HG02981 (cell line): ENCODE measurements around the gene PIGQ.

Source experiments
- ATAC-seq: cut with Tn5 transposase; IDR thresholded peaks from one replicate; pipeline ENCODE4 v1.9.1; 2021; ENCODE audit warnings: mild to moderate bottlenecking, moderate library complexity; ENCODE audit not compliant: unreplicated experiment

The PIGQ gene

GRCh38 chr16:569445-570254 lies at the start of gene PIGQ:
Gene PIGQ (plus strand): TSS chr16:569968. CDS start chr16:574075, 4,107 bp downstream.
- no peak for ATAC-seq

GRCh38 chr16:520847-521246 lies 48.9 kb upstream of the PIGQ start:
- no peak for ATAC-seq

GRCh38 chr16:521381-522210 lies 48.2 kb upstream of the PIGQ start:
- ATAC-seq: no peak

- no peak for ATAC-seq
These were observed 47.3 kb upstream of the PIGQ start for GRCh38 chr16:522320-523096.

GRCh38 chr16:523097-523741 lies 46.5 kb upstream of the PIGQ start:
- no peak for ATAC-seq

GRCh38 chr16:524274-525040 lies 45.3 kb upstream of the PIGQ start:
- no peak for ATAC-seq

- no peak for ATAC-seq
These were observed 44.6 kb upstream of the PIGQ start for GRCh38 chr16:525123-525519.

GRCh38 chr16:525520-526180 lies 44.1 kb upstream of the PIGQ start:
- no peak for ATAC-seq

GRCh38 chr16:526181-527014 lies 43.4 kb upstream of the PIGQ start:
- ATAC-seq: no peak

- ATAC-seq: peak; percentile 65
These were observed 42.5 kb upstream of the PIGQ start, which contains the start of gene CAPN15 for GRCh38 chr16:527015-527903. Gene CAPN15 (plus strand): TSS chr16:527712. CDS start chr16:546839, 19,127 bp downstream.

- ATAC-seq: peak; percentile 9
These were observed 41.4 kb upstream of the PIGQ start for GRCh38 chr16:528111-529011.

- ATAC-seq: no peak
These were observed 40.7 kb upstream of the PIGQ start for GRCh38 chr16:529012-529575.

GRCh38 chr16:530111-530817 lies 39.5 kb upstream of the PIGQ start:
- no peak for ATAC-seq

GRCh38 chr16:531494-532125 lies 38.2 kb upstream of the PIGQ start:
- no peak for ATAC-seq
